Measurements from ENCODE around the gene KCNJ16. TPM values are rescaled to one million over a fixed set of nuclear protein-coding genes. Genes with fewer than 3 reads are reported as not detected.

KCNJ16 gene
- total and polyA plus RNA-seq, 9 of the 15 experiments (the other 6 are each of a cell fraction or from before 2014, with no cell fraction given) = 0.01 to 0.75 (median 0.07) TPM; not detected in 4

- no peak for TF ChIP-seq ZNF175 (CRISPR knock-in tag; IDR thresholded peaks at IDR 0.05; ENCODE audit: low read depth)
- no peak for TF ChIP-seq NFE2L1 (tag; IDR thresholded peaks at IDR 0.05; ENCODE audit: borderline replicate concordance, low read depth)
- TF ChIP-seq SRSF3 (IDR thresholded peaks at IDR 0.05; ENCODE audit: insufficient read depth, low read length) = no peak
- no peak for TF ChIP-seq NKRF (IDR thresholded peaks at IDR 0.05; ENCODE audit: borderline replicate concordance)
- TF ChIP-seq HMG20B (CRISPR knock-in tag; IDR thresholded peaks at IDR 0.05) = no peak
- TF ChIP-seq ZC3H11A (IDR thresholded peaks at IDR 0.05; ENCODE audit: low read depth, low read length) = no peak
- no peak for TF ChIP-seq ZNF76 (CRISPR knock-in tag; IDR thresholded peaks at IDR 0.05; ENCODE audit: borderline replicate concordance)
- TF ChIP-seq, protein P1, sequence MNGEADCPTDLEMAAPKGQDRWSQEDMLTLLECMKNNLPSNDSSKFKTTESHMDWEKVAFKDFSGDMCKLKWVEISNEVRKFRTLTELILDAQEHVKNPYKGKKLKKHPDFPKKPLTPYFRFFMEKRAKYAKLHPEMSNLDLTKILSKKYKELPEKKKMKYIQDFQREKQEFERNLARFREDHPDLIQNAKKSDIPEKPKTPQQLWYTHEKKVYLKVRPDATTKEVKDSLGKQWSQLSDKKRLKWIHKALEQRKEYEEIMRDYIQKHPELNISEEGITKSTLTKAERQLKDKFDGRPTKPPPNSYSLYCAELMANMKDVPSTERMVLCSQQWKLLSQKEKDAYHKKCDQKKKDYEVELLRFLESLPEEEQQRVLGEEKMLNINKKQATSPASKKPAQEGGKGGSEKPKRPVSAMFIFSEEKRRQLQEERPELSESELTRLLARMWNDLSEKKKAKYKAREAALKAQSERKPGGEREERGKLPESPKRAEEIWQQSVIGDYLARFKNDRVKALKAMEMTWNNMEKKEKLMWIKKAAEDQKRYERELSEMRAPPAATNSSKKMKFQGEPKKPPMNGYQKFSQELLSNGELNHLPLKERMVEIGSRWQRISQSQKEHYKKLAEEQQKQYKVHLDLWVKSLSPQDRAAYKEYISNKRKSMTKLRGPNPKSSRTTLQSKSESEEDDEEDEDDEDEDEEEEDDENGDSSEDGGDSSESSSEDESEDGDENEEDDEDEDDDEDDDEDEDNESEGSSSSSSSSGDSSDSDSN (IDR thresholded peaks at IDR 0.05; ENCODE audit: borderline replicate concordance in 1 of 2, low read depth in 2 of 2, low read length in 2 of 2) = peak in 1 of 2 experiments; percentile 81; a peak in 1 of 4 replicates
- TF ChIP-seq, protein P2, sequence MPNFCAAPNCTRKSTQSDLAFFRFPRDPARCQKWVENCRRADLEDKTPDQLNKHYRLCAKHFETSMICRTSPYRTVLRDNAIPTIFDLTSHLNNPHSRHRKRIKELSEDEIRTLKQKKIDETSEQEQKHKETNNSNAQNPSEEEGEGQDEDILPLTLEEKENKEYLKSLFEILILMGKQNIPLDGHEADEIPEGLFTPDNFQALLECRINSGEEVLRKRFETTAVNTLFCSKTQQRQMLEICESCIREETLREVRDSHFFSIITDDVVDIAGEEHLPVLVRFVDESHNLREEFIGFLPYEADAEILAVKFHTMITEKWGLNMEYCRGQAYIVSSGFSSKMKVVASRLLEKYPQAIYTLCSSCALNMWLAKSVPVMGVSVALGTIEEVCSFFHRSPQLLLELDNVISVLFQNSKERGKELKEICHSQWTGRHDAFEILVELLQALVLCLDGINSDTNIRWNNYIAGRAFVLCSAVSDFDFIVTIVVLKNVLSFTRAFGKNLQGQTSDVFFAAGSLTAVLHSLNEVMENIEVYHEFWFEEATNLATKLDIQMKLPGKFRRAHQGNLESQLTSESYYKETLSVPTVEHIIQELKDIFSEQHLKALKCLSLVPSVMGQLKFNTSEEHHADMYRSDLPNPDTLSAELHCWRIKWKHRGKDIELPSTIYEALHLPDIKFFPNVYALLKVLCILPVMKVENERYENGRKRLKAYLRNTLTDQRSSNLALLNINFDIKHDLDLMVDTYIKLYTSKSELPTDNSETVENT (CRISPR knock-in tag; IDR thresholded peaks at IDR 0.05) = no peak
- TF ChIP-seq RBFOX2 (IDR thresholded peaks at IDR 0.05; ENCODE audit: low read depth, low read length) = 0 out of 2 replicates have a peak, but pooled peaks have one; percentile 25
- peak; percentile 85 for TF ChIP-seq CTBP1 (IDR thresholded peaks at IDR 0.05; ENCODE audit: borderline replicate concordance)
- no peak for TF ChIP-seq MAFK (IDR thresholded peaks at IDR 0.05; ENCODE audit: low read length)
- no peak for TF ChIP-seq GABPB1 (CRISPR knock-in tag; IDR thresholded peaks at IDR 0.05)
- 0 out of 4 replicates have a peak, but pooled peaks of 1 of the 2 experiments have one; percentile 55 for TF ChIP-seq MAZ (CRISPR knock-in tag; conservative IDR thresholded peaks at IDR 0.05 in 1 of 2, IDR thresholded peaks at IDR 0.05 in 1 of 2)
- peak; percentile 35; the same call in 1 of the 2 replicates for TF ChIP-seq POLR2G (IDR thresholded peaks at IDR 0.05; ENCODE audit: low read depth, low read length)
- TF ChIP-seq SETDB1 (IDR thresholded peaks at IDR 0.05; ENCODE audit: low read length) = no peak
- no peak for TF ChIP-seq ZNF696 (CRISPR knock-in tag; conservative IDR thresholded peaks at IDR 0.05)
- TF ChIP-seq MIER1 (IDR thresholded peaks at IDR 0.05; ENCODE audit: low read depth) = no peak
- TF ChIP-seq ZNF140 (CRISPR knock-in tag; IDR thresholded peaks at IDR 0.05) = no peak
- TF ChIP-seq U2AF2 (optimal IDR thresholded peaks at IDR 0.05; ENCODE audit: low read depth, low read length) = no peak
- no peak for TF ChIP-seq FOXA1 (IDR thresholded peaks at IDR 0.05; ENCODE audit: borderline replicate concordance)
- no peak for TF ChIP-seq ZNF316 (IDR thresholded peaks at IDR 0.05)
Observed at GRCh38 chr17:70168977-70169708, 94.1 kb downstream of the KCNJ16 start, which contains the start of gene KCNJ2 (continued).
